Esophagus (tissue), 2 donors: ENCODE measurements around the gene ADCY4. TPM values are rescaled to one million over a fixed set of nuclear protein-coding genes. Genes with fewer than 3 reads are reported as not detected.

ENCODE experiments used
- H3K27ac ChIP-seq, 2 donors: one replicate each; pipeline ENCODE4 v1.5.1; 2013; ENCODE audit warnings: low read depth in 2 of 2, mild to moderate bottlenecking in 2 of 2, inconsistent platforms in 1 of 2, low read length in 1 of 2, moderate library complexity in 1 of 2
- H3K27me3 ChIP-seq, 2 donors: one replicate each; pipeline ENCODE4 v1.6.1; 2013; ENCODE audit warnings: low read length in 2 of 2, control low read depth in 1 of 2, mild to moderate bottlenecking in 1 of 2; ENCODE audit not compliant: insufficient read depth in 2 of 2, control insufficient read depth in 1 of 2
- H3K36me3 ChIP-seq, 2 donors: one replicate each; pipeline ENCODE4 v1.6.1; 2013; ENCODE audit warnings: low read length in 1 of 2; ENCODE audit not compliant: control insufficient read depth in 2 of 2, insufficient read depth in 2 of 2
- H3K4me1 ChIP-seq, 2 donors: one replicate each; pipeline ENCODE4 v1.6.1; 2013; ENCODE audit warnings: low read length in 1 of 2; ENCODE audit not compliant: control insufficient read depth in 2 of 2, insufficient read depth in 2 of 2
- H3K4me3 ChIP-seq, 2 donors: one replicate each; pipeline ENCODE4 v1.5.1; 2013; ENCODE audit warnings: low read length in 2 of 2, mild to moderate bottlenecking in 2 of 2, low read depth in 1 of 2, moderate library complexity in 1 of 2
- H3K9me3 ChIP-seq, 2 donors: one replicate each; pipeline ENCODE4 v1.6.1; 2013; ENCODE audit warnings: mild to moderate bottlenecking in 2 of 2, low read depth in 1 of 2, low read length in 1 of 2, moderate library complexity in 1 of 2; ENCODE audit not compliant: control insufficient read depth in 2 of 2, insufficient read depth in 1 of 2
- WGBS, 2 donors: extraction: QIAGEN DNeasy Blood & Tissue Kit; methylation state at CpG; one replicate each; pipeline ENCODE4 v1.1.7; 2013; 5-methylcytosine and 5-hydroxymethylcytosine counted together
- polyA plus RNA-seq, 2 donors: library from polyadenylated mRNA; stranded (reverse); fragments of 200-250 nt; gene quantifications; one replicate each; pipeline ENCODE4 v1.2.3, GENCODE V29; 2013
- donor health status: healthy with polysubstance abuse.
- donor health status: Bipolar disorder and iron deficiency.

Gene ADCY4
- polyA plus RNA-seq, 2 donors = 10.2 to 23.3 TPM

- Histone ChIP-seq H3K9me3 (no peaks in the 10 kb centered on the region), H3K4me3 (no peak overlapping the region), H3K4me1 (peaks cover 4 to 24% of the 10 kb centered on the region in 2 donors), H3K36me3 (no peaks in the 10 kb centered on the region), H3K27ac (peak overlapping the region; percentile 92 to 93), H3K27me3 (no peaks in the 10 kb centered on the region)
- WGBS, 2 donors = 90 to 91% methylated on average over 7 of the region's 7 CpGs
These were observed 53.2 kb downstream of the ADCY4 start for GRCh38 chr14:24281636-24282035.

GRCh38 chr14:24280797-24281460 lies 53.9 kb downstream of the ADCY4 start:
- peak overlapping the region; percentile 92 to 93 for H3K27ac ChIP-seq
- no peak overlapping the region for H3K4me3 ChIP-seq
- H3K27me3 ChIP-seq = no peaks in the 10 kb centered on the region
- 72 to 75% methylated on average over 6 of the region's 6 CpGs for WGBS, 2 donors
- H3K9me3 ChIP-seq = no peaks in the 10 kb centered on the region
- peaks cover 4 to 21% of the 10 kb centered on the region in 2 donors for H3K4me1 ChIP-seq
- no peaks in the 10 kb centered on the region for H3K36me3 ChIP-seq

GRCh38 chr14:24279301-24280186 lies 55.3 kb downstream of the ADCY4 start:
- Histone ChIP-seq H3K4me3 (no peak overlapping the region), H3K27me3 (no peaks in the 10 kb centered on the region), H3K9me3 (no peaks in the 10 kb centered on the region), H3K4me1 (peaks cover 4 to 21% of the 10 kb centered on the region in 2 donors), H3K36me3 (no peaks in the 10 kb centered on the region), H3K27ac (peak overlapping the region; percentile 92 to 93)
- 60 to 66% methylated on average over 11 of the region's 11 CpGs for WGBS, 2 donors

GRCh38 chr14:24278424-24278823 lies 56.4 kb downstream of the ADCY4 start:
- no peaks in the 10 kb centered on the region for H3K9me3 ChIP-seq
- H3K4me3 ChIP-seq = no peak overlapping the region
- peak overlapping the region; percentile 58 to 84 for H3K27ac ChIP-seq
- no peaks in the 10 kb centered on the region for H3K27me3 ChIP-seq
- WGBS, 2 donors = 94 to 96% methylated on average over 5 of the region's 5 CpGs
- peaks cover 4 to 17% of the 10 kb centered on the region in 2 donors for H3K4me1 ChIP-seq
- H3K36me3 ChIP-seq = no peaks in the 10 kb centered on the region

GRCh38 chr14:24277606-24278321 lies 57.1 kb downstream of the ADCY4 start:
- Histone ChIP-seq H3K27ac (peak overlapping the region; percentile 27 to 84), H3K4me3 (no peak overlapping the region), H3K36me3 (no peaks in the 10 kb centered on the region), H3K4me1 (peaks cover 4 to 17% of the 10 kb centered on the region in 2 donors), H3K27me3 (no peaks in the 10 kb centered on the region), H3K9me3 (no peaks in the 10 kb centered on the region)
- WGBS, 2 donors = 78 to 85% methylated on average over 11 of the region's 11 CpGs

- 90 to 94% methylated on average over 6 of the region's 6 CpGs for WGBS, 2 donors
- H3K27ac ChIP-seq = no peak overlapping the region
- H3K27me3 ChIP-seq = no peaks in the 10 kb centered on the region
- H3K36me3 ChIP-seq = no peaks in the 10 kb centered on the region
- H3K4me1 ChIP-seq = peaks cover 4 to 17% of the 10 kb centered on the region in 2 donors
- H3K9me3 ChIP-seq = no peaks in the 10 kb centered on the region
- no peak overlapping the region for H3K4me3 ChIP-seq
These were observed 57.8 kb downstream of the ADCY4 start for GRCh38 chr14:24277071-24277470.

GRCh38 chr14:24274101-24274543 lies 60.7 kb downstream of the ADCY4 start:
- Histone ChIP-seq H3K27me3 (no peaks in the 10 kb centered on the region), H3K36me3 (peaks cover 0 to 5% of the 10 kb centered on the region in 2 donors), H3K4me1 (peaks cover 0 to 12% of the 10 kb centered on the region in 2 donors), H3K27ac (peak overlapping the region; percentile 90 to 94), H3K9me3 (no peaks in the 10 kb centered on the region), H3K4me3 (no peak overlapping the region)
- 32 to 49% methylated on average over 3 of the region's 3 CpGs for WGBS, 2 donors

GRCh38 chr14:24273422-24273998 lies 61.4 kb downstream of the ADCY4 start:
- WGBS, 2 donors = 75 to 83% methylated on average over 3 of the region's 3 CpGs
- Histone ChIP-seq H3K4me1 (peaks cover 0 to 12% of the 10 kb centered on the region in 2 donors), H3K27ac (peak overlapping the region; percentile 90 to 94), H3K9me3 (no peaks in the 10 kb centered on the region), H3K36me3 (peaks cover 0 to 10% of the 10 kb centered on the region in 2 donors), H3K27me3 (no peaks in the 10 kb centered on the region), H3K4me3 (no peak overlapping the region)

- 80 to 82% methylated on average over 2 of the region's 2 CpGs for WGBS, 2 donors
- Histone ChIP-seq H3K9me3 (no peaks in the 10 kb centered on the region), H3K27me3 (no peaks in the 10 kb centered on the region), H3K27ac (peak overlapping the region; percentile 76 to 95), H3K36me3 (peaks cover 4 to 16% of the 10 kb centered on the region in 2 donors), H3K4me1 (peaks cover 2 to 12% of the 10 kb centered on the region in 2 donors), H3K4me3 (no peak overlapping the region)
These were observed 62.4 kb downstream of the ADCY4 start for GRCh38 chr14:24272467-24272866.
